ENCODE data around the gene DHCR7. TPM values are rescaled to one million over a fixed set of nuclear protein-coding genes. Genes with fewer than 3 reads are reported as not detected.

The DHCR7 gene, protein sequence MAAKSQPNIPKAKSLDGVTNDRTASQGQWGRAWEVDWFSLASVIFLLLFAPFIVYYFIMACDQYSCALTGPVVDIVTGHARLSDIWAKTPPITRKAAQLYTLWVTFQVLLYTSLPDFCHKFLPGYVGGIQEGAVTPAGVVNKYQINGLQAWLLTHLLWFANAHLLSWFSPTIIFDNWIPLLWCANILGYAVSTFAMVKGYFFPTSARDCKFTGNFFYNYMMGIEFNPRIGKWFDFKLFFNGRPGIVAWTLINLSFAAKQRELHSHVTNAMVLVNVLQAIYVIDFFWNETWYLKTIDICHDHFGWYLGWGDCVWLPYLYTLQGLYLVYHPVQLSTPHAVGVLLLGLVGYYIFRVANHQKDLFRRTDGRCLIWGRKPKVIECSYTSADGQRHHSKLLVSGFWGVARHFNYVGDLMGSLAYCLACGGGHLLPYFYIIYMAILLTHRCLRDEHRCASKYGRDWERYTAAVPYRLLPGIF
- total RNA-seq = 31.2 TPM
- long read RNA-seq, transcript DHCR7-201 (9 exons, 2,666 nt) = major isoform, 38 of 57 reads
- long read RNA-seq, partial matches to known transcripts = 15 of 57 reads
- long read RNA-seq, other reads (novel, unspliced or antisense) = 4 of 57 reads

DNA sequence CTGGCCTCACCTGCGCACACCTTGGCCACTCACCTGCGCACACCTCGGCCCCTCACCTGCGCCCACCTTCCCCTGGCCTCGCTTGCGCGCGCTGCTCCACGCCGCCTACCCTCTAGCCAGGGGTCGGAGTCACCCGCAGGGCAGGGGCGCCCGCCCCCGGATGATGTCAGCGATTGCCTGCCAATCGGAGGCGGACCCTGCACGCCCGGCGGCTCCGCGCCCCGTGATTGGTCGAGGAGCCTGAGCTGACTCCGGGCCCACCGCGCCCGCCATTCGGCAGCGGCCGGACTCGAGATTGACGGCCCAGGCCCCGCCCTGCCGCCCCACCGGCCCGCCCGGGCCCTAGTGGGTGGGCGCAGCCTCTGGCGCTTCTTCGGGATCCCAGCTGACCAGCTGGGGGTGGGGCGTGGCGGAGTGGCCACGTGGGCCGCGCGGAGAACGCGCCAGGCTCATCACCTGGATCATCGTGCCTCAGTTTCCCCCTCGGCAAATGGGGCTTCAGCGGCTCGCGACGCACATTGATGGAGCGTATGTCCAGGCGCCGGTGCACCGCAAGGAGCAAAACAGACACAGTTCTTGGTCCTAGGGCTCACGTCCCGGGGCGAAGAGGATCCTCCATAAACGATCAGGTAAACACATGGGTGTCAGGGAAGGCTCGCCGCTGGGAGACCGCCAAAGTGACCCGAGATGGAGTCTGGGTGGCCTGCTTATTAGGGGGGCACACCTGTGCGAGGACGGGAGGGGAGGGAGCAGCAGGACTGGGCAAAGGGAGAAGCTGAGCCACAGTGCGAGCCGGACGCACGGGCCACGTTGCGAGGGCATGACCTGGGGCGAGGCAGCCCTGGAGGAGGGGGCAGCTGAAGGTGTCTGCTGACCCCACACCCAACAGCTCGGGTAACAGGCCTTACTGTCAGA lies at the start of gene DHCR7:
Gene DHCR7 (minus strand): TSS at position 137 of the 915 bp plus-strand sequence. CDS start 3,441 bp downstream, outside the sequence.
- DNase-seq (ENCODE audit: low spot score) = peak; percentile 96
- intact Hi-C loops (cut with DNase I) = no loop called here

DNA sequence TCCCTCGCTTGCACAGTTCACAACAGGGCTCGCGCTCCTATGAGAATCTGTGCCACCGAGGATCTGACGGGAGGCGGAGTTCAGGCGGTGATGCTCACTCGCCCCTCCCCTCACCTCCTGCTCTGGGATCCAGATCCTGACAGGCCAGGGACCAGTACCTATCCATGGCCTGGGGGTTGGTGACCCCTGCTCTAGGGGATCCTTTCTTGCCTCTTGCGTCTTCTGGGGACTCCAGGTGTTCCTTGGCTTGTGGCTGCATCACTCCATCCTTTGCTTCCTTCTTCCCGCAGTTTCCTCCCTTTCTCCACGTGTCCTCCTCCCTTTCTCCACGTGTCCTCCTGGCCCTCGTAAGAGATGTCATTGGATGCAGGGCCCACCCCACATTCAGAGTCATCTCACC lies 48.2 kb upstream of the DHCR7 start:
- intact Hi-C loops (cut with DNase I) = no loop called here
- DNase-seq (ENCODE audit: low spot score) = peak; percentile 35

DNA sequence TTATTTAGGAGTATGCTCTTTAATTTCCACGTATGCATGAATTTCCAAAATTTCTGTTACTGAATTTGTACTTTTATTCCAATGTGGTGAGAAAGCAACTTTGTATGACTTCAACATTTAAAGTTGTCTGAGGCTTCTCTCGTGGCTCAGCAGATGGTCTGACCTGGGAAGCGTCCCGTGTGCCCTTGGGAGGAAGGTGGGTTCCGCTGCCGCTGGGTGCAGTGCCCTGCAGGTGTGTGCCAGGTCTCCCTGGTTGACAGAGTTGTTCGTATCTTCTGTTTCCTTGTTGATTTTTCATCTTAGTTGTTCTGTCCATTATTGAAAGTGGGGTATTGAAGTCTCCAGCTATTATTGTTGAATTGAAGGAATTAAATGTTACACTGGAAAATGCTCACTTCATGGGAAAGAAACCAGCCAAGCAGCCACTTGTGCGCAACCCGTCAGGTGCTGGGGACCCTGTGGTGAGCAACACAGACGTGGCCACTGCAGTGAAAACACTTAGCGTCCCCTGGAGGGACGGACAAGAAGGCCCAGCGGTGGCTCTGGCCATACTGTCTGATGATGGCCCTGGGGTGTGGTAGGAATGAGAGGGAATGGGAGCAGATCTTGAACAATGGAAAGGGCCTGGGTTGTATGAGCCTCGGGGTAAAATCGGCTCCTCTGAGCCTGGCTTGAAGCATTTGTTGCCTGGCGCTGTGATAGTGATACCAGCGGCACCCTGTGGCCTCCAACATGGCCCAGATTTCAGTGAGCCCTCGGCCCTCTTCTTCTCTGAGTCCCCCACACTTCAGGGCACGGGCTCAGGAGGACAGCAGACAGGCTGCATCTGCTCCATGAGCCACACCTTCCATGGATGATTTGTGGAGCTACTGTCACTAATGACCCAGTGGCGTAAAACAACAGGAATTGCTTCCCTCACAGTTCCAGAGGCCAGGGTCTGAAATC lies 47.4 kb upstream of the DHCR7 start:
- intact Hi-C loops (cut with DNase I) = no loop called here
- peak; percentile 20 for DNase-seq (ENCODE audit: low spot score)

DNA sequence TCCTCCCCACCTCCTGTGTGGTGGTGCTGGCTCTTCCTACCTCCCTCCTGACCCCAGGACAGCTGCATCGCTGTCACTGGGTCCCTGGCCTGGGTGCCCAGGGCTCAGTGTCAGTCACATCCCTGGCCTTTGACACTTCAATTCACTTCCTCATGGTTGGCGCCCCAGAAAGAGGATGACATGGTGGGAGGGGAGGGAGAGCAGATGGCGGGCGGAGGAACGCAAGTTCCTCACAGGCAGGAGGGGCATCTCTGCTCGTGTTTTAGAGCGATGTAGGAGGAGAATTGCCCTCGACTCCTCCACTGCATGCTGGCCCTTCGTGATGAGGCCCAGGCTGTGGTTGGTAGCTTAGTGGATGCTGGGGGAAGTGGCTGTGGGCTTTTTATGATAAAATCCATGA lies 43.7 kb upstream of the DHCR7 start:
- intact Hi-C loops (cut with DNase I) = no loop called here
- DNase-seq (ENCODE audit: low spot score) = peak; percentile 43

DNA sequence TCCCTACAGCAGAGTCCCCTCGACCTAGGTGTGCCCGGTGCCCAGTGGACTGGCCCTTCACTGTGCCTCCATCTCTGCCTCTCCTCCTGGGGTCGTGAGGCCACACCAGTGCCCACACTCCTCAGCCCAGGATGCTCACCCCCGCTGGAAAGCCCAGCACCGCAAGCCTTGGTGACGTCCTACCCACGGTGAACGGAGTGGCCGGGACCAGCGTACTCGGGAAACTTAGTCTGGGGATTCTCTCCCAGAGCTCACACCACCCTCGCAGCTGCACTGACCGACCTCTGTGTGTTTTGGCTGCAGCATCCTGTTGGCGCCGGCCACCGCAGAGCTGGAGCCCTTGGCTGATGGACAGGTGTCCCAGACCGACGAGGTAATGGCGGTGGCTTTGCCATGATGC lies 43.3 kb upstream of the DHCR7 start:
- DNase-seq (ENCODE audit: low spot score) = peak; percentile 39
- intact Hi-C loops (cut with DNase I) = no loop called here

DNA sequence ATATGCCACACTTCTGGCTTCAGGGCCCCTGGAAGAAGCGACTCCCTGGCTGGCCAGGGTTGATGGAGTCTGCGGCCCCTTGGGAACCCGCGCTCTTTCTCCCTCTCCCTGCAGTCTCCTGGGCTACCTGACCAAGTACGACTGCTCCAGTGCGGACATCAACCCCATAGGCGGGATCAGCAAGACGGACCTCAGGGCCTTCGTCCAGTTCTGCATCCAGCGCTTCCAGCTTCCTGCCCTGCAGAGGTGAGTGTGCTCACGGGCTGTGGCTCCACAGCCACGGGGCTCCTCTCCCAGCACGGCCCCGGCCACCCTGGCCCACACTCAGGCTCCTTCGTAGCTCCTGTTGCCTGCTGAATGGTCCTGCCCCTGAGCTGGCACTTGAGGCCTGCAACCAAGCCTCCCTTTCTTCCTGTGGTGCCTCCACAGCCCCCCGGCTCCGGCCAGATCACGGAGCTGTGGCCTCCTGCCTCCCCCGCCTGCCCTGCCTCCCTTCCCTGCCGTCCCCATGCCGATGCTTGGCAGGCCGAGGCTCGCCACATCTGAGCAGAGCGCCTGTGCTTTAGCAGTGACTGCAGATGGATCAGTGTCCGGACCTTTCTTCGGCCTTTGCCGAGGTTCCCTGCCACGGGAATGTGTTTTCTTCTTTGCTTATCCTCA lies 42.7 kb upstream of the DHCR7 start:
- intact Hi-C loops (cut with DNase I) = no loop called here
- DNase-seq (ENCODE audit: low spot score) = peak; percentile 41

DNA sequence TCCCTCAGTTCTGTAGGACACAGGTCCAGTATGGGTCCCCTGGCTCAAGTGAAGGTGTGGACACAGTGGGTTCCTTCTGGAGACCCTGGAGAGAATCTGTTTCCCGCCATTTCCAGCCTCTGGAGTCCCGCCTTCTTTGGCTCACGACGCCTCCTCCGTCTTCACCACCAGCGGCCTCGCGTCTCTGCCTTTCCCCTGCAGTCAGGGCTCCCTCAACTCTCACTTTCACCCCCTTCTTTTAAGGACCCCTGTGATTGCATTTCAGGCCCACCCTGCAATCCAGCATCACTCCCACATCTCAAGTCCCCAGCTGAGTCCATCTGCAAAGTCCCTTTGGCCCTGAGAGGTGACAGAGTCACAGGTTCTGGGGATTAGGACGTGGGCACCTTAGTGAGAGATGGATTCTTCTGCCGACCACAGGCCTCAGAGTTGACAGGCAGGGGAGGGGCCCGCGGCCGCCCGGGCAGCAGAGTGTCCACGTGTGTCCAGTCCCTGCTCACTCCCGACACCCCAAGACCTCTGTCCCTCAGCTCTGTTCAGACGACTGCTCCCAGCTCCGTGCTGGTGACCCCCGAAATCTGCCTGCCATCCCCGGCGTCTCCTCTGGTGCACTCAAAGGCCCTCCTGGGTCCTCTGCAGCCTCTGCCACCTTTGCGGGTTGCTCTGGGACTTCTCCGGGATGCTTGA lies 42.0 kb upstream of the DHCR7 start:
- DNase-seq (ENCODE audit: low spot score) = peak; percentile 64
- intact Hi-C loops (cut with DNase I) = no loop called here

DNA sequence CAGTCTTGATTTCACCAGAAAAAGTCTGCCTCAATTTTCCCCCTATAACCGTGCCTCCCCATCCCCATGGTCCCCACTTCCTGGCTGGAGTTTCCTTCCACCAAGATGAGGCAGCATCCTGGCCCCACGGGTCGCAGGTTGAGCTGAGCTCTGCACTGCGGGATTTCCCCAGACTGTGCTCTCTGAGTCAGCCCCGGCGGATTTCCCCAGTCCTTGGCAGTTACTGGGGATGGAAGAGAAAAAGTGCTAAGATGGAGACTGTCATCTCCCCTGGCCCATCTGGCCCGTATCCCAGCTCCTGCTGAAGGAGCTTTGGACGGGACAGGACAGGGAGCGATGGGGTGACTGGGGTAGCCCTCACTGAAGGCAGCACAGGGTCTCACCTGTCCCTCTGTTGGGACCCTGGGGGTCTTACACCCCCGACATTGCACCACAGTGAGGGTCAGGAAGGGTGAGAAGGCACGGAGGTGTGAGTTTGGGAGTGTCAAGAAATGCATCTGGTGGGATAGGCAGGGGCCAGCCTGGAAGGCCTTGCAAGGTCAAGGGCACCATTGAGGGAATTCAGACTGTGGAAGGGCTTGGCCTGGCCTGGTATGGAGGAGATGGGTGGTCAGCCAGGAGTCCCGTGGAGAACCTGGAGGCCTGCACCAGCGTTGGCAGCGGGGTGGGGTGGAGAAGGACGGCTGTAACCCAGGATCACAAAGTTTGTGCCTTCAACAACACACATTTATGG lies 41.3 kb upstream of the DHCR7 start:
- intact Hi-C loops (cut with DNase I) = no loop called here
- DNase-seq (ENCODE audit: low spot score) = peak; percentile 72

DNA sequence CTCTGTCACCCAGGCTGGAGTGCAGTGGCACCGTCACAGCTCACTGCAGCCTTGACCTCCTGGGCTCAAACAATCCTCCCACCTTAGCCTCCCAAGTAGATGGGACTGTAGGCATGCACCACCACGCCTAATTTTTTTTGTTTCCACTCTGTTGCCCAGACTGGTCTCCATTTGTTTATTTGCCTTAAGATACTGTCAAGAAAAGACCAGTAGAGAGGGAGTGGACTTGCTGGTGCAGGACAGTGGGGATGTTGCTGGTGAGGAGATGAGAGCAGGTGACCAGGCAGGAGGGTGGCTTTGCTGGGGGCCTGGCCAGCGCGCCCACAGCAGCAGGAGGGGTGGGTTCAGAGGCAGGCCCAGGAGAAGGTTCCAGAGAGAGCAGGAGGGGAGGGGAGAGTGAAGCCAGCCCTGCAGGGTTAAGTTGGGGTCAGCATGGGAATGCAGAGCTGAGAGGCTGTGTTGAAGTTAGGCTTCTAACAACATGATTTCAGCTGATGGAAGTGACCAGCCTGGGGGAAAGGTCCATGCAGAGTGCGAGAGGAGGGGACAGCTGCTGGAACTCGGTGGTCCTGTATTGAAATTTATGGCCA lies 40.6 kb upstream of the DHCR7 start:
- intact Hi-C loops (cut with DNase I) = no loop called here
- DNase-seq (ENCODE audit: low spot score) = peak; percentile 35

DNA sequence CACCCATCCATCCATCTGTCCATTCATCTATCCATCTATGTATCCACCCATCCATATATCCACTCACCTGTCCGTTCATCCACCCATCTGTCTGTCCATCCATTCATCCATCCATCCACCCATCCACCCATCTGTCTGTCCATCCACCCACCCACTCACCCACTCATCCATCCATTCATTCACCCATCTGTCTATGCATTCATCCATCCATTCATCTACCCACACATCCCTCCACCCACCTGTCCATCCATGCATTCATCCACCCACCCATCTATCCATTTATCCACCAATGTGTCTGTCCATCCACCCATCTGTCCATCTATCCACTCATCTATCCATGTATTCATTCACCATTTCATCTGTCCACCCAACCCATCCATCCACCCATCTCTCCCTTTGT lies 38.1 kb upstream of the DHCR7 start:
- intact Hi-C loops (cut with DNase I) = no loop called here
- peak; percentile 7 for DNase-seq (ENCODE audit: low spot score)

DNA sequence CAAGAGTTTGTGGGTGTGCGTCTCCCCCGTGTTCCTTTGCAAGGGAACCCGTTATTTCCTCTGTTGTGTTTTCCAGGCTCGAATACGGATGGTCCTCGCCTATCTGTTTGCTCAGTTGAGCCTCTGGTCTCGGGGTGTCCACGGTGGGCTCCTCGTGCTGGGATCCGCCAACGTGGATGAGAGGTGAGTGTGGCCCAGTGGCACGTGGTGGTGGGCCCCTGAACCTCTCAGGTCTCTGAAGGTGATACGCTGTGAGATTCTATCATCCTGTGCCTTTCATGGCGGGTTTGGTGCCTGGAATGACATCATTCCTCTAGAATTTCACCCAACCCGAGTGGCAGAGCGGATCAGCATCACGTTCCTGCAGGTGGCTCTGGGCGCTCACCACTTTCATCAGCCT lies 37.3 kb upstream of the DHCR7 start:
- DNase-seq (ENCODE audit: low spot score) = peak; percentile 7
- intact Hi-C loops (cut with DNase I) = no loop called here

DNA sequence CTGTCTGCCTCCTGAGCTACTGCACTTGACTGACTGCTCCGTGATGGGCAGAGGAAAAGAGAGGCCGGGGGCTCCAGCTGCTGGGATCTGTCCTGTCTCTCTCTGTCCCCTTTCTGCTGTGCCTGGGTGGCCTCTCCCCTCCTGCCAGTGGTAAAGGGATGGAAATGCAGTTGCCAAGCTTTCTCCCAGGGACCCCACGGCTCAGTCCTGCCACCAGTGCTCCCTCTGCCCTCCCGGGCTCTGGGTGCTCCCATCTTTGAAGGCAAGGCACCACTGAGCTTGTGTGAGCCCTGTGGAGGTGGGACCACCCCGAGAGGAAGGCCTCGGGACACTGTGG lies 36.8 kb upstream of the DHCR7 start:
- peak; percentile 63 for DNase-seq (ENCODE audit: low spot score)
- intact Hi-C loops (cut with DNase I) = no loop called here

DNA sequence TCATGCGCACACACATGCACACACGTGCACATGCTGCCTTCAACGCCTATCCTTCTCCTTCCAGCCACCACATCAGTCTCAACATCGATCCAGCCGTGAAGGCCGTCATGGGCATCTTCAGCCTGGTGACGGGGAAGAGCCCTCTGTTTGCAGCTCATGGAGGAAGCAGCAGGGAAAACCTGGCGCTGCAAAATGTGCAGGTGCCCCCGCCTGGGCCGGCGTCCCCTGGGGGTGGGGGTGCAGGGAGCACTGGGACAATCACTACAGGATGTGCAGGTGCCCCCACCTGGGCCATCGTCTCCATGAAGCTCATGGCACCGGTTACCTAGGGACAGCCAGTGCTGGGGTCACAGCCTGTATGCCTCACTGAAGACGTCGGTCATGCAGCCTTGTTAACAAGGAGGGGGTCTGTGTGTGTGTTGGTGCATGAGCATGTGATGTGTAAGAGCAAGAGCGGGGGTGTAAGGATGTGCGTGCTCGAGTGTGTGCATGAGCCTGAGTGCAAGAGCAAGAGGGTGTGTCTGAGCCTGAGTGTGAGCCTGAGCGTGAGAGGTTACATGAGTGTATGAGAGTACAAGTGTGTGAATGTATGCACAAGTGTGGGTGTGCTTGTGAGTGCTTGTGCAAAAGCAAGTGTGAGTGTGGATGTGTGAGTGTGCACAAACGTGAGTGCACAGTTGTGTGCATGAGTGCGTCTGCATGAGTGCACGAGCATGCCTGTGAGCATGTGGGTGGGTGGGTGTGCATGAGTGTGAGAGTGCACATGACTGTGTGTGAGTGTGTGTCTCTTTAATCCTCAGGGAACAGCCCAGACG lies 36.3 kb upstream of the DHCR7 start:
- intact Hi-C loops (cut with DNase I) = no loop called here
- DNase-seq (ENCODE audit: low spot score) = peak; percentile 63

DNA sequence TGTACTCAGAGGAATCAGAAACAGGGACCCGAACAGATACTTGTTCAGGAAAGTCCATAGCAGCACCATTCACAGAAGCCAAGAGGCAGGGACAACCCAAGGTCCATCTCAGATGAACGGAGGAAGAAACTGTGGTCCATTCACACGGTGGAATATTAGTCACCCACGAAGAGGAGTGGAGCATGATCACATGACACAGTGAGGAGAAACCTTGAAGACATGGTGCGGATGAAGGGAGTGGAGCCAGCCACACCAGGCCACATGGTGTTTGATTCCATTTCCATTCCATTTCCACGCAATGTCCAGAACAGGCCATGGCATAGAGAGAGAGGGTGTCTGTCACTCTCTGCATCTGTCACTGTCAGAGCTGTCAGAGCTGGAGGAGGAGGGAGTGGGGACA lies 35.5 kb upstream of the DHCR7 start:
- intact Hi-C loops (cut with DNase I) = no loop called here
- DNase-seq (ENCODE audit: low spot score) = peak; percentile 4

DNA sequence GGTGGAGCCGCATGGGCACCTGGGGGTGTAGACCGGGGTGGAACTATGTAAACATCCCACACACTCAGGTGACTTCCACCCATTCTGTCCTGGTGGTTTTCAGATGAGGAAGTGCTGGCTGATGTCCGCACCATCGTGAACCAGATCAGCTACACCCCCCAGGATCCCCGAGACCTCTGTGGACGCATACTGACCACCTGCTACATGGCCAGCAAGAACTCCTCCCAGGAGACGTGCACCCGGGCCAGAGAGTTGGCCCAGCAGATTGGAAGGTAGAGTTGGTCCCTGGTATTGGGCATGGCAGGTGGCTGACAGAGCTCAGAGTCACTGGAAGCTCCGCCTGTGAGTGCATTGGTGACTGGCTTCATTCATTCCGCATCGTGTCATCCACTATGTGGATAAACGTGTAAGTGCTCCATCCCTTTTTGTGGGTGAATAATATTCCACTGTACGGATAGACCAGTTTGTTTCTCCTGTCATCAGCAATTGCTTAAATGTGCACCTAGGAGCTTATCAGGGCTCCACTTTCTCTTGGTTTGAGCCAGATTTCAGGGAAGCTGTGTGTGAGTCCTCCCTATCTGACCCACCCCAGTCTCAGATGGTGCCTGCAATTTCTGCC lies 34.7 kb upstream of the DHCR7 start:
- intact Hi-C loops (cut with DNase I) = no loop called here
- peak; percentile 61 for DNase-seq (ENCODE audit: low spot score)

DNA sequence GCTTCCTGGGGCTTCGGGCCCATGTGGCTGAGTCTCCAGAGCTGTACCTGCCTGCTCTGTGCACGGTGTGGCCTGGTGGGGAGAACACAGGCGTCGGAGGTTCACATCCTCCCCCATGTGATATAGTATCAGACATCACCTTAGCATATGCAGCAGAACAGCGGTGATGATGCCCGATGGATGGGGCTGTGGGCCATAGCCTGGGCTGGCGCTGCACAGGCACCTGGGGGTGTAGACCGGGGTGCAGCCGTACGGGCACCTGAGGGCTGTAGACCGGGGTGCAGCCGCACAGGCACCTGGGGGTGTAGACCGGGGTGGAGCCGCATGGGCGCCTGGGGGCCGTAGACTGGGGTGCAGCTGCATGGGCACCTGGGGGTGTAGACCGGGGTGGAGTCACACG lies 34.0 kb upstream of the DHCR7 start:
- intact Hi-C loops (cut with DNase I) = no loop called here

More for the DNA sequence above, 34.0 kb upstream of the DHCR7 start:
- DNase-seq (ENCODE audit: low spot score) = peak; percentile 58
